ENCODE data around the gene CITED4. TPM values are rescaled to one million over a fixed set of nuclear protein-coding genes. Genes with fewer than 3 reads are reported as not detected.

The CITED4 gene
- total RNA-seq, 2 experiments from 2014 or later, result 2.9 to 4.4 TPM

GRCh38 chr1:40842691-40843090 lies 19.5 kb downstream of the CITED4 start:
- CTCF ChIA-PET, result interaction anchor here (0.7 to 1.8 kb wide), 2 partner anchors 68 to 110 kb away, joined by 3 to 7 read pairs; no protein-coding TSS in a partner anchor
- no peaks in the 10 kb centered on the region for H3K9me3 Mint-ChIP-seq (ENCODE audit: low read depth)
- peaks cover 4% of the 10 kb centered on the region for H3K36me3 Mint-ChIP-seq
- no peak overlapping the region for H3K27ac Mint-ChIP-seq
- H3K4me3 Mint-ChIP-seq, result no peak overlapping the region
- H3K4me1 Mint-ChIP-seq, result peaks cover 38% of the 10 kb centered on the region
- ATAC-seq, result no peak
- DNase-seq, result no peak
- H3K27me3 Mint-ChIP-seq, result no peaks in the 10 kb centered on the region

DNA sequence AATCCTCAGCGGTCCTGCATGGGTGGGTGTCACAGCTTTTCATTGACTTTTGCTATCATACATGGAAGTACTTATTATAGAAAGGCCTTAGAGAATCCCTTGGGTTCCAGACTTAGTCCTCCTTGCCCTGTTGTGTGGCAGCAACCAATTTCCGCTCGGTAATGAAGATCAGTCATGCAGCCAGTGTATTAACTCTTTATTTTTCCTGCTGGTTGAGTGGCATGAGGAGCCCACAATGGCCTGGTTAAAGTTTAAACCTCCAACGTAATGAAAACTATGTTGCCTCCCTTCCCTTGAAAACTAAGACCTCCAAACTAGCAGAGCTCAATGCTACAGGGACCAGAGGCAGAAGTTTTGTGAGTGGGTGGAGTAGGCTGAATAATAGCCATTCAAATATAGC lies 20.0 kb downstream of the CITED4 start:
- peaks cover 4% of the 10 kb centered on the region for H3K36me3 Mint-ChIP-seq
- CTCF ChIA-PET, result interaction anchor here (0.7 to 1.8 kb wide), 4 partner anchors 19 to 141 kb away, joined by 3 to 7 read pairs (median 3); no protein-coding TSS in a partner anchor
- H3K9me3 Mint-ChIP-seq (ENCODE audit: low read depth), result no peaks in the 10 kb centered on the region
- DNase-seq (no peak), ATAC-seq (no peak)
- peaks cover 38% of the 10 kb centered on the region for H3K4me1 Mint-ChIP-seq
- no peaks in the 10 kb centered on the region for H3K27me3 Mint-ChIP-seq
- no peak overlapping the region for H3K27ac Mint-ChIP-seq
- no peak overlapping the region for H3K4me3 Mint-ChIP-seq

GRCh38 chr1:40841602-40842001 lies 20.6 kb downstream of the CITED4 start:
- Mint-ChIP-seq H3K27ac (peak overlapping the region; percentile 42), H3K36me3 (peaks cover 4% of the 10 kb centered on the region), H3K9me3 (ENCODE audit: low read depth) (no peaks in the 10 kb centered on the region), H3K4me1 (peaks cover 38% of the 10 kb centered on the region), H3K4me3 (no peak overlapping the region), H3K27me3 (no peaks in the 10 kb centered on the region)
- DNase-seq (no peak), ATAC-seq (no peak)
- CTCF ChIA-PET, result interaction anchor here (0.7 to 3.7 kb wide), 9 partner anchors 9 to 140 kb away, joined by 3 to 28 read pairs (median 7); no protein-coding TSS in a partner anchor

DNA sequence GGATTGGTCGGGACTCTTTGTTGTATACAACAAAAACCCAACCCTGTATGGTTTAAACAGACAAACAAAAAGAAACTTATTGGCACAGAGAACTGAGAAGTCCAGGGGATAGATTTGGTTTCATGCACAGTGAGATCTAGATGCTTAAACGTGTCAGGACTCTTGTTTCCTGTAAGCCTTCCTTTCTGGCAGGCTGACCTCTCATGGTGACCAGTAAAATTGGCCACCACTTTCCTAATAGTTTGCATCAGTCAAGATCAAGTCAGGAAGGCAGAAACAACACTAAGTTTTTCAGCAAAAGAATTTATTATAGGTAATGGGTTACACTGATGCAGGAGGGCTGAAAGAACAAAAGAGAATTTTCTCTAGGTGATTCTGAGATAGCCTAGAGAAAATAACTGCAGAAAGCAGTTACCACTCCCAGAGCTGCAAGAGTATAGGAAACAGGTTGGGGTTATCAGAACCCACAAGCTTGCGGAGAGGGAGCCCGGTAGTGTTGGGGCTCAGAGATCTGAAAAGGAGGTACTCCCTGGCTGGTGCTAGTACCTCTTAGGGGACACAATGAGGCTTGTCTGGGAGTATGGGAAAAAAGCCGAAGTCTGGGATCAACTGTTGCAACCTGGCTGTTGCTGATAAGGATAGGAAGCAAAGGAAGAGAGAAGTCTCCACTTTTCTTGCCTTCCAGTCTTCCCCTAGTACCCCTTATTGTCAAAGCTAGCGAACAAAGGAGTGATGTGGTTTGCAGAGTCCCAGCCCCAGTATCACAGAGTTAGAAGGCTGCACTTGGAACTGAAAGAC lies 21.4 kb downstream of the CITED4 start:
- Mint-ChIP-seq H3K9me3 (ENCODE audit: low read depth) (no peaks in the 10 kb centered on the region), H3K4me1 (peaks cover 34% of the 10 kb centered on the region), H3K36me3 (peaks cover 4% of the 10 kb centered on the region), H3K27ac (peak overlapping the region; percentile 85), H3K27me3 (no peaks in the 10 kb centered on the region), H3K4me3 (peak overlapping the region; percentile 5)
- DNase-seq, result peak; percentile 83
- CTCF ChIA-PET, result interaction anchor here (0.9 to 3.7 kb wide), 6 partner anchors 8 to 112 kb away, joined by 3 to 28 read pairs (median 9); no protein-coding TSS in a partner anchor
- peak; percentile 76 for ATAC-seq

- ATAC-seq (no peak), DNase-seq (no peak)
- Mint-ChIP-seq H3K27ac (peak overlapping the region; percentile 85), H3K4me1 (peaks cover 29% of the 10 kb centered on the region), H3K27me3 (no peaks in the 10 kb centered on the region), H3K36me3 (peaks cover 4% of the 10 kb centered on the region), H3K4me3 (no peak overlapping the region), H3K9me3 (ENCODE audit: low read depth) (no peaks in the 10 kb centered on the region)
- CTCF ChIA-PET, result interaction anchor here (2.0 to 3.7 kb wide), 2 partner anchors 11 to 68 kb away, joined by 13 to 28 read pairs; no protein-coding TSS in a partner anchor
Observed at GRCh38 chr1:40839943-40840335, 22.2 kb downstream of the CITED4 start.

GRCh38 chr1:40838980-40839942 lies 22.9 kb downstream of the CITED4 start:
- Mint-ChIP-seq H3K27ac (peak overlapping the region; percentile 48), H3K36me3 (peaks cover 4% of the 10 kb centered on the region), H3K27me3 (no peaks in the 10 kb centered on the region), H3K9me3 (ENCODE audit: low read depth) (no peaks in the 10 kb centered on the region), H3K4me1 (peaks cover 26% of the 10 kb centered on the region), H3K4me3 (no peak overlapping the region)
- DNase-seq (no peak), ATAC-seq (no peak)
- CTCF ChIA-PET, result interaction anchor here (2.0 to 3.7 kb wide), 2 partner anchors 11 to 68 kb away, joined by 13 to 28 read pairs; no protein-coding TSS in a partner anchor

GRCh38 chr1:40838045-40838979 lies 23.9 kb downstream of the CITED4 start:
- Mint-ChIP-seq H3K4me3 (no peak overlapping the region), H3K36me3 (peaks cover 4% of the 10 kb centered on the region), H3K9me3 (ENCODE audit: low read depth) (no peaks in the 10 kb centered on the region), H3K27me3 (no peaks in the 10 kb centered on the region), H3K27ac (no peak overlapping the region), H3K4me1 (peaks cover 25% of the 10 kb centered on the region)
- DNase-seq, result no peak
- no peak for ATAC-seq
- CTCF ChIA-PET, result interaction anchor here (1.0 to 3.7 kb wide), 4 partner anchors 10 to 64 kb away, joined by 3 to 28 read pairs (median 6); no protein-coding TSS in a partner anchor

DNA sequence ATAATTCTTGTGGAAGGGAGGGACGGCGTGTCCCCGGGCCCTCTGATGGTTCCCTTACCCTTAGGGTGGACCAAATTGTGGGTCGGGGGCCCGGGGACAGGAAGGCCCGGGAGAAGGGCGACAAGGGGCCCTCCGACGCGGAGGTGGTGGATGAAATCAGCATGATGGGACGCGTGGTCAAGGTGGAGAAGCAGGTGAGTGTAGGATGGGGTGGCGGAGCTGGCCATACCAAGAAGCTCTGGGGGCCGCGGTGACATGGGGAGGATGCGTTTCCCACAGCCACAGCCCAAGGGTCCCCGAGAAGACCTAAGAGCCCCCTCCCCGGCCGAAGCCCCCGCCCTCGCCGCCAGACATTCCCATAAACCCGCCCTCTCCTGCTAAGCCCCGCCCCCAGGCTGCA lies 24.6 kb downstream of the CITED4 start:
- CTCF ChIA-PET, result interaction anchor here (1.0 to 2.8 kb wide), 3 partner anchors 10 to 63 kb away, joined by 3 to 9 read pairs (median 3); no protein-coding TSS in a partner anchor
- H3K4me1 Mint-ChIP-seq, result peaks cover 25% of the 10 kb centered on the region
- H3K27me3 Mint-ChIP-seq, result no peaks in the 10 kb centered on the region
- no peaks in the 10 kb centered on the region for H3K9me3 Mint-ChIP-seq (ENCODE audit: low read depth)
- peaks cover 4% of the 10 kb centered on the region for H3K36me3 Mint-ChIP-seq
- H3K4me3 Mint-ChIP-seq, result no peak overlapping the region
- no peak for ATAC-seq
- no peak overlapping the region for H3K27ac Mint-ChIP-seq
- no peak for DNase-seq

- DNase-seq, result no peak
- CTCF ChIA-PET, result interaction anchor here (1.0 to 2.8 kb wide), 2 partner anchors 62 to 115 kb away, joined by 3 to 9 read pairs; no protein-coding TSS in a partner anchor
- no peak for ATAC-seq
- Mint-ChIP-seq H3K36me3 (no peaks in the 10 kb centered on the region), H3K27ac (no peak overlapping the region), H3K4me3 (no peak overlapping the region), H3K4me1 (peaks cover 22% of the 10 kb centered on the region), H3K9me3 (ENCODE audit: low read depth) (no peaks in the 10 kb centered on the region), H3K27me3 (no peaks in the 10 kb centered on the region)
Observed at GRCh38 chr1:40836283-40836682, 25.9 kb downstream of the CITED4 start.

GRCh38 chr1:40834968-40835545 lies 27.1 kb downstream of the CITED4 start:
- Mint-ChIP-seq H3K9me3 (ENCODE audit: low read depth) (no peaks in the 10 kb centered on the region), H3K4me1 (peaks cover 9% of the 10 kb centered on the region), H3K4me3 (no peak overlapping the region), H3K27ac (no peak overlapping the region), H3K27me3 (no peaks in the 10 kb centered on the region), H3K36me3 (no peaks in the 10 kb centered on the region)
- CTCF ChIA-PET, result interaction anchor here (1.0 kb wide), 1 partner anchor 116 kb away, joined by 3 read pairs; no protein-coding TSS in a partner anchor
- ATAC-seq (no peak), DNase-seq (no peak)

DNA sequence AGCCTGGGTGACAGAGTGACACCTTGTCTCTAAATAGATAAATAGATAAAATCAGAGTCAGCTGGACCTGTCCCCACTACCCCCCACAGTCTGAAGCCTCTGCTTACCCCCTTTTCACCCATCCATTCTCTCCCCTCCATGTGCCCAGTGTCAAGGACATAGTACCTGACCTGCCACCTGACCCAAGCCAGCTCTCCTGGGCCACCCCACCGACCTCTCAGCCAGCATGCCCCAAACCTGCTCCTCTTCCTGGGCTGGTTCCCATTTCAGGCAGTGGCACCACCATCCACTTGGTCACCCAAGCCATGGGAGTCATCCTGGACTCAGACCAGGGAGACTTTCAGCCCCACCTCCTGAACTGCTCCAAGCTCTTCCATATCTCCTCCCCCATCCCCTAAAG lies 28.2 kb downstream of the CITED4 start:
- H3K9me3 Mint-ChIP-seq (ENCODE audit: low read depth), result no peaks in the 10 kb centered on the region
- no peaks in the 10 kb centered on the region for H3K36me3 Mint-ChIP-seq
- ATAC-seq, result no peak
- H3K4me3 Mint-ChIP-seq, result no peak overlapping the region
- H3K27me3 Mint-ChIP-seq, result no peaks in the 10 kb centered on the region
- CTCF ChIA-PET, result interaction anchor here (0.9 to 1.8 kb wide), 2 partner anchors 16 to 59 kb away, joined by 3 to 5 read pairs; no protein-coding TSS in a partner anchor
- H3K27ac Mint-ChIP-seq, result no peak overlapping the region
- H3K4me1 Mint-ChIP-seq, result no peaks in the 10 kb centered on the region
- no peak for DNase-seq
